Fibroblast of pulmonary artery (primary cell): ENCODE data around the gene UBE2J1.
"Not testable (repeated sequence)": the region's sequence is repeated elsewhere in the genome, so short reads cannot be mapped to it uniquely, and the experiment has no call there.

ENCODE experiments used
- DNase-seq: peaks from one replicate; pipeline ENCODE4 v3.0.0-alpha.2; 2010; ENCODE audit warnings: low read depth
- H3K4me3 ChIP-seq: replicated peaks from 2 replicates; pipeline ENCODE4 v1.5.1; 2011; ENCODE audit warnings: low read depth, mild to moderate bottlenecking, control low read depth, low read length, moderate library complexity
- TF ChIP-seq, protein P1 (sequence below): IDR thresholded peaks from 2 replicates; pipeline ENCODE4 v1.5.1; 2011; ENCODE audit warnings: mild to moderate bottlenecking, control low read depth, low read length, inconsistent platforms; ENCODE audit errors: missing control alignments

Gene UBE2J1, protein sequence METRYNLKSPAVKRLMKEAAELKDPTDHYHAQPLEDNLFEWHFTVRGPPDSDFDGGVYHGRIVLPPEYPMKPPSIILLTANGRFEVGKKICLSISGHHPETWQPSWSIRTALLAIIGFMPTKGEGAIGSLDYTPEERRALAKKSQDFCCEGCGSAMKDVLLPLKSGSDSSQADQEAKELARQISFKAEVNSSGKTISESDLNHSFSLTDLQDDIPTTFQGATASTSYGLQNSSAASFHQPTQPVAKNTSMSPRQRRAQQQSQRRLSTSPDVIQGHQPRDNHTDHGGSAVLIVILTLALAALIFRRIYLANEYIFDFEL

GRCh38 chr6:89352278-89353117, at the start of gene UBE2J1:
UBE2J1 (minus strand) TSS chr6:89352722; CDS start chr6:89352569, 153 bp downstream.
- H3K4me3 ChIP-seq, result peak within 1 kb of the TSS; percentile 86
- TF ChIP-seq, protein P1, sequence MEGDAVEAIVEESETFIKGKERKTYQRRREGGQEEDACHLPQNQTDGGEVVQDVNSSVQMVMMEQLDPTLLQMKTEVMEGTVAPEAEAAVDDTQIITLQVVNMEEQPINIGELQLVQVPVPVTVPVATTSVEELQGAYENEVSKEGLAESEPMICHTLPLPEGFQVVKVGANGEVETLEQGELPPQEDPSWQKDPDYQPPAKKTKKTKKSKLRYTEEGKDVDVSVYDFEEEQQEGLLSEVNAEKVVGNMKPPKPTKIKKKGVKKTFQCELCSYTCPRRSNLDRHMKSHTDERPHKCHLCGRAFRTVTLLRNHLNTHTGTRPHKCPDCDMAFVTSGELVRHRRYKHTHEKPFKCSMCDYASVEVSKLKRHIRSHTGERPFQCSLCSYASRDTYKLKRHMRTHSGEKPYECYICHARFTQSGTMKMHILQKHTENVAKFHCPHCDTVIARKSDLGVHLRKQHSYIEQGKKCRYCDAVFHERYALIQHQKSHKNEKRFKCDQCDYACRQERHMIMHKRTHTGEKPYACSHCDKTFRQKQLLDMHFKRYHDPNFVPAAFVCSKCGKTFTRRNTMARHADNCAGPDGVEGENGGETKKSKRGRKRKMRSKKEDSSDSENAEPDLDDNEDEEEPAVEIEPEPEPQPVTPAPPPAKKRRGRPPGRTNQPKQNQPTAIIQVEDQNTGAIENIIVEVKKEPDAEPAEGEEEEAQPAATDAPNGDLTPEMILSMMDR, result no peak
- peak; percentile 95 for DNase-seq

DNA sequence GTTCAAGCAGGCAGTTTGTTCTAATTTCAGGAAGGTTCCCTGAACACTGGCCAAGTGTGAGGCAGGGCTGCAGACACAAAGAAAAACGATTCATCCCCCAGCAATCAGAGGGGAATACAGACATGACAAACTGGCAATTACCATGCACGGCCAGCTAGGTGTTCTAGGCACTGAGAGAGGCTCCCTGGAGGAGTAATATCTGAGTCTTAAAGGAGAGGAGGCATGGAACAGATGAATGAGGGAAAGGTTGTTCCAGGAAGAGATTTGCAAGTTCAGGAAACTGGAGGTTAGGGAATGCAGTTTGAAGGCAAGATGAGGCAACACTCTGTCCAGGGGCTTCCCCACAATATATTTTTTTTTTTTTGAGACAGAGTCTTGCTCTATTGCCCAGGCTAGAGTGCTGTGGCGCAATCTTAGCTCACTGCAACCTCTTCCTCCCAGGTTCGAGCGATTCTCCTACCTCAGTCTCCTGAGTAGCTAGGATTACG, 48.4 kb upstream of the UBE2J1 start:
- H3K4me3 ChIP-seq, result no peak overlapping the region
- TF ChIP-seq, protein P1, result no peak

DNA sequence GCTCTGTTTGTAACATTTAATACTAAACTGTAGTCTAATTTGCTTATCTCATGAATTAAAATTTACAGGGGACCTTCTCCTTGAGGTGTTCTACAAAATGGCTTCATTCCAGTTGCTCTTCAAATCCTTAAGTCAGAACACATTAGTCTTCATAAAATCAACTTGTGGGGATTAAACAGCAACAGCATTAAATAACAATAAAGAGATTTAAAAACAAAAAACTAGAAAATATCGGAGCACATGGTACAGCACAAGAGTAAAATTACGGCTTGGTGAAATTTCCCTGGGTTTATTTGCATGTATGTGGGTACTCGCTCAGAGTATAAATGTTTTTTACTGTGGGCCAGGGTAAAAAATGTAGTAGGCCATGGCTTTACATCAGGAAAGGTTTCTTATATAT, 47.5 kb upstream of the UBE2J1 start:
- no peak overlapping the region for H3K4me3 ChIP-seq
- TF ChIP-seq, protein P1, result no peak
- no peak for DNase-seq

More for the DNA sequence above, 48.4 kb upstream of the UBE2J1 start:
- DNase-seq, result peak; percentile 56

DNA sequence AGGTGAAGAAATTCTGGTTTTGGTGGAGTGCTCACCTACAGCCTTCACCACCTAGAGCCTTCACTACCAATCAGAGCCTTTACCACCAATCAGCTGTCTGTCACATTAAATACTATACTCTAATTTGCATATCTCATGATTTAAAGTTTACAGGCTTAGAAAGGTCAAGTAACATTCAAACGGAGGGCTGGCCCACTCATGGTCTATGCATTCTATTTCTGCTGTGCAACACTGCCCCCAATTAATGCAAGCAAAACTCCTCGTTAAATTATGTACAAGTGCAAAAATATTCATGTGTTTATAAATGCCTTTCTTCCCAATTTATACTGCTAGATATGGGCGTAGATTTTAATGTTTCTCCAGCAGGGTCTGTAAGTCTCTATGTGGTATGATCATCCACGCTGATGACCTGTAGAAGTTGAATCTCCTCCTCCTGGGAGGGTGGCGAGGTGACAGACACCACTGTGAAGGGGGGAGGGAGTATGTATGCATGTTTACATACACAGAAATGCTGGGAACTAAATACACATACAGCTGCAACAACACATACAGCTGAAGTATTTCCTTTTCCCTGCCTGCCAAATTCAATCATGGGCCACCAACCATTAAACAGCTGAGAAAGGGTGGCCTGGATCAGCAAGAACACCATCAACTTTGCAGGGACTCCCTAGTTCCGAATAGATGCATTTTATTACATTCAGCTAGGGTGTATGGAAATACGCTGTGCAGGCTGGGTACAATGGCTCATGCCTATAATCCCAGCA, 46.4 kb upstream of the UBE2J1 start:
- TF ChIP-seq, protein P1, result no peak
- no peak overlapping the region for H3K4me3 ChIP-seq
- no peak for DNase-seq

DNA sequence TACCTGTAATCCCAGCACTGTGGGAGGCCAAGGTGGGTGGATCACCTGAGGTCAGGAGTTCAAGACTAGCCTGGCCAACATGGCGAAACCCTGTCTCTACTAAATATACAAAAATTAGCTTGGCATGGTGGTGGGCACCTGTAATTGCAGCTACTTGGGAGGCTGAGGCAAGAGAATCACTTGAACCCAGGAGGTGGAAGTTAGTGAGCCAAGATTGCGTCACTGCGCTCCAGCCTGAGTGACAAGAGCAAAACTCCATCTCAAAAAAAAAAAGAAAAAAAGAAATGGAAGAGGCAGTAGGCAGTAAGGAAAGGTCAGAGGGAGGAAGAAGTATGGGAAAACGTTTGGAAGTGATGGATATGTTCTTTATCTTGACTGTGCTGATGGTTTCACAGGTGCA, 45.4 kb upstream of the UBE2J1 start:
- not testable (repeated sequence) for H3K4me3 ChIP-seq, DNase-seq

GRCh38 chr6:89393659-89394058, 41.1 kb upstream of the UBE2J1 start:
- no peak for DNase-seq
- no peak overlapping the region for H3K4me3 ChIP-seq
- TF ChIP-seq, protein P1, result no peak

- no peak overlapping the region for H3K4me3 ChIP-seq
- DNase-seq, result no peak
- TF ChIP-seq, protein P1, result no peak
Observed at GRCh38 chr6:89392823-89393222, 40.3 kb upstream of the UBE2J1 start.
